ENCODE measurements around the gene TNFRSF25.

TNFRSF25 gene

GRCh38 chr1:6508154-6508815 lies 42.3 kb upstream of the TNFRSF25 start:
- Histone ChIP-seq H3K27ac (ENCODE audit: low read depth, low read length) (no peak overlapping the region), H3K4me1 (ENCODE audit: insufficient read depth, low read length) (no peaks in the 10 kb centered on the region), H3K4me3 (ENCODE audit: low read depth in 1 of 2, low read length in 2 of 2) (no peak overlapping the region), H3K9me3 (ENCODE audit: low read length) (no peaks in the 10 kb centered on the region), H3K9ac (ENCODE audit: low read length) (no peak overlapping the region), H3K36me3 (ENCODE audit: insufficient read depth, low read length) (no peaks in the 10 kb centered on the region), H3K27me3 (ENCODE audit: control insufficient read depth in 1 of 2, insufficient read depth in 2 of 2, low read length in 2 of 2) (peaks cover 0 to 5% of the 10 kb centered on the region in 2 donors)

GRCh38 chr1:6507461-6507911 lies 41.5 kb upstream of the TNFRSF25 start:
- peaks cover 0 to 5% of the 10 kb centered on the region in 2 donors for H3K27me3 ChIP-seq (ENCODE audit: control insufficient read depth in 1 of 2, insufficient read depth in 2 of 2, low read length in 2 of 2)
- no peak overlapping the region for H3K4me3 ChIP-seq (ENCODE audit: low read depth in 1 of 2, low read length in 2 of 2)
- no peak overlapping the region for H3K27ac ChIP-seq (ENCODE audit: low read depth, low read length)
- no peak overlapping the region for H3K9ac ChIP-seq (ENCODE audit: low read length)
- no peaks in the 10 kb centered on the region for H3K9me3 ChIP-seq (ENCODE audit: low read length)
- no peaks in the 10 kb centered on the region for H3K36me3 ChIP-seq (ENCODE audit: insufficient read depth, low read length)
- H3K4me1 ChIP-seq (ENCODE audit: insufficient read depth, low read length), result no peaks in the 10 kb centered on the region

- no peak overlapping the region for H3K4me3 ChIP-seq (ENCODE audit: low read depth in 1 of 2, low read length in 2 of 2)
- peaks cover 0 to 5% of the 10 kb centered on the region in 2 donors for H3K27me3 ChIP-seq (ENCODE audit: control insufficient read depth in 1 of 2, insufficient read depth in 2 of 2, low read length in 2 of 2)
- no peaks in the 10 kb centered on the region for H3K4me1 ChIP-seq (ENCODE audit: insufficient read depth, low read length)
- no peak overlapping the region for H3K27ac ChIP-seq (ENCODE audit: low read depth, low read length)
- H3K36me3 ChIP-seq (ENCODE audit: insufficient read depth, low read length), result no peaks in the 10 kb centered on the region
- H3K9me3 ChIP-seq (ENCODE audit: low read length), result no peaks in the 10 kb centered on the region
- no peak overlapping the region for H3K9ac ChIP-seq (ENCODE audit: low read length)
Observed at GRCh38 chr1:6507037-6507428, 41.1 kb upstream of the TNFRSF25 start.

- Histone ChIP-seq H3K4me1 (ENCODE audit: insufficient read depth, low read length) (no peaks in the 10 kb centered on the region), H3K36me3 (ENCODE audit: insufficient read depth, low read length) (no peaks in the 10 kb centered on the region), H3K27me3 (ENCODE audit: control insufficient read depth in 1 of 2, insufficient read depth in 2 of 2, low read length in 2 of 2) (peaks cover 0 to 5% of the 10 kb centered on the region in 2 donors), H3K9me3 (ENCODE audit: low read length) (no peaks in the 10 kb centered on the region), H3K9ac (ENCODE audit: low read length) (no peak overlapping the region), H3K27ac (ENCODE audit: low read depth, low read length) (no peak overlapping the region), H3K4me3 (ENCODE audit: low read depth in 1 of 2, low read length in 2 of 2) (no peak overlapping the region)
Observed at GRCh38 chr1:6506210-6507036, 40.5 kb upstream of the TNFRSF25 start.

- H3K9me3 ChIP-seq (ENCODE audit: low read length), result no peaks in the 10 kb centered on the region
- no peak overlapping the region for H3K27ac ChIP-seq (ENCODE audit: low read depth, low read length)
- no peak overlapping the region for H3K9ac ChIP-seq (ENCODE audit: low read length)
- no peaks in the 10 kb centered on the region for H3K36me3 ChIP-seq (ENCODE audit: insufficient read depth, low read length)
- peaks cover 0 to 5% of the 10 kb centered on the region in 2 donors for H3K27me3 ChIP-seq (ENCODE audit: control insufficient read depth in 1 of 2, insufficient read depth in 2 of 2, low read length in 2 of 2)
- H3K4me3 ChIP-seq (ENCODE audit: low read depth in 1 of 2, low read length in 2 of 2), result no peak overlapping the region
- no peaks in the 10 kb centered on the region for H3K4me1 ChIP-seq (ENCODE audit: insufficient read depth, low read length)
Observed at GRCh38 chr1:6505367-6506209, 39.6 kb upstream of the TNFRSF25 start.

- H3K4me1 ChIP-seq (ENCODE audit: insufficient read depth, low read length), result no peaks in the 10 kb centered on the region
- H3K9ac ChIP-seq (ENCODE audit: low read length), result no peak overlapping the region
- H3K27me3 ChIP-seq (ENCODE audit: control insufficient read depth in 1 of 2, insufficient read depth in 2 of 2, low read length in 2 of 2), result peaks cover 0 to 5% of the 10 kb centered on the region in 2 donors
- no peaks in the 10 kb centered on the region for H3K9me3 ChIP-seq (ENCODE audit: low read length)
- H3K36me3 ChIP-seq (ENCODE audit: insufficient read depth, low read length), result no peaks in the 10 kb centered on the region
- no peak overlapping the region for H3K27ac ChIP-seq (ENCODE audit: low read depth, low read length)
- no peak overlapping the region for H3K4me3 ChIP-seq (ENCODE audit: low read depth in 1 of 2, low read length in 2 of 2)
Observed at GRCh38 chr1:6504887-6505286, 38.9 kb upstream of the TNFRSF25 start.

GRCh38 chr1:6503884-6504602 lies 38.1 kb upstream of the TNFRSF25 start:
- H3K36me3 ChIP-seq (ENCODE audit: insufficient read depth, low read length), result no peaks in the 10 kb centered on the region
- H3K4me1 ChIP-seq (ENCODE audit: insufficient read depth, low read length), result no peaks in the 10 kb centered on the region
- H3K9me3 ChIP-seq (ENCODE audit: low read length), result no peaks in the 10 kb centered on the region
- H3K9ac ChIP-seq (ENCODE audit: low read length), result no peak overlapping the region
- H3K4me3 ChIP-seq (ENCODE audit: low read depth in 1 of 2, low read length in 2 of 2), result no peak overlapping the region
- no peak overlapping the region for H3K27ac ChIP-seq (ENCODE audit: low read depth, low read length)
- H3K27me3 ChIP-seq (ENCODE audit: control insufficient read depth in 1 of 2, insufficient read depth in 2 of 2, low read length in 2 of 2), result peaks cover 0 to 5% of the 10 kb centered on the region in 2 donors

- Histone ChIP-seq H3K36me3 (ENCODE audit: insufficient read depth, low read length) (no peaks in the 10 kb centered on the region), H3K9ac (ENCODE audit: low read length) (no peak overlapping the region), H3K4me1 (ENCODE audit: insufficient read depth, low read length) (no peaks in the 10 kb centered on the region), H3K27ac (ENCODE audit: low read depth, low read length) (no peak overlapping the region), H3K27me3 (ENCODE audit: control insufficient read depth in 1 of 2, insufficient read depth in 2 of 2, low read length in 2 of 2) (no peaks in the 10 kb centered on the region), H3K4me3 (ENCODE audit: low read depth in 1 of 2, low read length in 2 of 2) (no peak overlapping the region), H3K9me3 (ENCODE audit: low read length) (no peaks in the 10 kb centered on the region)
Observed at GRCh38 chr1:6502000-6502891, 36.3 kb upstream of the TNFRSF25 start.

GRCh38 chr1:6501279-6501813 lies 35.4 kb upstream of the TNFRSF25 start:
- no peaks in the 10 kb centered on the region for H3K27me3 ChIP-seq (ENCODE audit: control insufficient read depth in 1 of 2, insufficient read depth in 2 of 2, low read length in 2 of 2)
- H3K27ac ChIP-seq (ENCODE audit: low read depth, low read length), result no peak overlapping the region
- peaks cover 5% of the 10 kb centered on the region for H3K4me1 ChIP-seq (ENCODE audit: insufficient read depth, low read length)
- H3K9me3 ChIP-seq (ENCODE audit: low read length), result no peaks in the 10 kb centered on the region
- H3K9ac ChIP-seq (ENCODE audit: low read length), result no peak overlapping the region
- no peak overlapping the region for H3K4me3 ChIP-seq (ENCODE audit: low read depth in 1 of 2, low read length in 2 of 2)
- no peaks in the 10 kb centered on the region for H3K36me3 ChIP-seq (ENCODE audit: insufficient read depth, low read length)

All from muscle layer of colon (tissue), 2 donors.